HG03460 (cell line): ENCODE results near the gene MEN1.

Experiments used
- ATAC-seq: cut with Tn5 transposase; IDR thresholded peaks from one replicate; pipeline ENCODE4 v1.9.1; 2021; ENCODE audit not compliant: unreplicated experiment

MEN1 gene

DNA sequence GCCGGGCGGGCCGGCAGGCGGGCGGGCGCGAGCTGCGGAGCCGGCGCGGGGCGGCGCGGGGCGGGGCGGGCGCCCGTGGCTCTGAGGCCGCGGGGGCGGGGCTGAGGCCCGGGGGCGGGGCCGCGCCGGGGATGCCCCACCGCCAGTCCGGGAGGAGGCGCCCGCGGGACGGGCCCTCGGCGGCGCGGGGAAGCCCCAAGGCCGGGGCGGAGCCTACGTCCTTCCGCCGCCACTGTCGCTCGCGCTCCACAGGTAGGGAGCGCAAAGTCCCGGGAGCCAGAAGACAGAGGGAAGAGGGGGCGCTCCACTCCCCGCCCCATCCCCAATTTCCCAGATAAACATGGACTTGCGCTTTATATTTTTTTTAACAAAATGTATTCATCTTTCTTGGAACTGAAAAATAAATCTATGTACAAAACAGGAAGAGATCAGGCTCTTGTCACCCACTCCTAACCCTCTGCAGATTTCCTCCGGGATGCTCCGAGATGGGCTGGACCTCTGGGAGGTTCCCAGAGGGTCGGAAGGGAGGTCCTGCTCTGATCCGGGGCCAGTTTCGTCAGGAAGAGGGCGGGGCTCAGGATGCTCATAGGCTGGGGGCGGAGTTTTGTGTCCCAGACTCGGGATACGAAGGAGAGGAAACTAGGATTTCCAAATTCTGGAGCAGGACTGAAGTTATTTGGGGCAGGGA, 7.0 kb downstream of the MEN1 start, which contains the start of gene MAP4K2:
MAP4K2 (minus strand) TSS at position 57 of the 688 bp plus-strand sequence. CDS start 65 bp downstream, outside the sequence.
- no peak for ATAC-seq

DNA sequence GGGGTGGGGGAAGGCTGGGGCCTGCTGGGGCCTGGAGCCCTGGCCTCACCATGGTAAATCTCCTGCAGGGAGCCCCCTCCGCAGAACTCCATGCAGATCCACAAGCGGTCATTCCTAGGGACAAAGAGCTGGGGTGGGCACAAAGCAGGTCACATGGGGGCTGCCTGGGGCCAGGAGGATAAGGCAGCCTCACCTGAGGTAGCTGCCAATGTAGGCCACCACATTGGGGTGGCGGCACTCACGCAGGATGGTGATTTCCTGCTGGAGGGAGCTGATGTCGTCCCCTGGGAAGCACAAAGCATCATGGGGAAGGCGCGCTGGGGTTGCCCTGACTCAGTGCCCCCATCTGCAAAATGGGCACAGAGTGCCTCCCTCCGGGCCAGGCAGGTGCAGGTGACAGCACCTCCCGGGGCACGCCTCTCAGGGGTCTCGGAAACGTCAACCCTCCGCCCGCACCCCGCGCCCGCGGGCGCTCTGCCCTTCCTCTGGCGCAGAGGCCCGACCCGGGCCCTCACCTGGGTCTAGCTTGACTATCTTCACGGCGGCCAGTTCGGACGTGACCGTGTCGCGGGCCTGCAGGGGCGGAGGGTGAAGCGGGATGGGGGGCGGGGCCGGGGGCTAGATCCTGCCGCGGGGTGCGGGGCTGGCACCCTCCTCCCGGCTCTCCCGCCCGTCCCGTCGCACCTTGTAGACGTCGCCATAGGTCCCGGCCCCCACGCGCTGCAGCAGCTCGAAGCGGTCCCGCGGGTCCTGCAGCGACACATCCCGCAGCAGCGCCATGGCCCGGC, 7.8 kb downstream of the MEN1 start:
- no peak for ATAC-seq

DNA sequence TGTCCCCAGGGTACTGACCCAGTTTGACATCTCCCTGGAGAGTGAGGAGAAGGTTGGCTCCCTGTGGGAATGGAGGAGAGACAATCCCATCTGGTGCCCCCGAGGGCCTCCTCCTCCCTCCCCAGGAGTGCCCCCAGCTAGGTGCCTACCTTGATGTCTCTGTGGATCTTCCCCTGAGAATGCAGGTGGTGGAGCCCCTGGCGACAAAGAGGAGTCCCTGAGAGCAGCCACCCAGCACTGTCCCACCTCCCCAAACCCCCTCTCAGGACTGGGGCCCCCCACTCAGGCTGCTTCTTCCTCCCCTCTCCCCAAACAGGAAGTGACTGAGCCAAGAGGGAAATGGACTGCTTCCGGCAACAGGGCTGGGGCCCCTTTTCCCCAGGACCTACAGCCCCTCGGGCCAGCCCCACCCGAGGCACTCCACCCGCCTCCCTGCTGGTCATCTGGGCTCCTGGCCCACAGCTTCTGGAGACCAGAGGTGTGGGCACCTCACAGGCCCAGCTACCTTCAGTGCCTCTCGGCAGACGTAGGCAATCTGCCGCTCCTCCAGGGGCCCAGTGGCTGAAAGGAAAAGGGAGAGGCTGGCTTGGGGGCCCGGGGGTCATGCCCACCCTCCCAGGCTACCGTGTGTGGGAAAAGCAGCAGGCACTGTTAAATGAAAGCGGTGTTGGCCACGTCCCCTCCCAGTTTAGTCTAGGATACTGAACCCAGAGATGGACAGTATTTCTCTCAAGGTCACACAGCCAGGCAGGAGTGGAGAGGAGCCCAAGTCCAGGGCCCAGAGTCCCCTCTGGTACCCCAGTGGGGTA, 8.6 kb downstream of the MEN1 start:
- no peak for ATAC-seq

DNA sequence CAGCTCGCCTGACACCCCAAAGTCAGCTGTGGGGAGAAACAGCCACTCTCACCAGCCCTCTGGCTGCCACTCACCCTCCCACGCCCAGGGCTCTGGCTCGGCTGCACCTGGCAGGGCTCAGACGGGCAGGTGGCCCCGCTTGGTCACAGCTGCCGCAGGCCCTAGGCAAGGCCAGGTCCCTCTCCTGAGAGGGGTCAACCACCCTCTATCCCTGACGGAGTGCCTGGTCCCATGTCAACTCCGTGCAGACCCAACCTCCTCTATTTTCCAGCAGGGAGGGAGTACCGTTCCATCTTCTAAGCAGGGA, 9.2 kb downstream of the MEN1 start:
- no peak for ATAC-seq

DNA sequence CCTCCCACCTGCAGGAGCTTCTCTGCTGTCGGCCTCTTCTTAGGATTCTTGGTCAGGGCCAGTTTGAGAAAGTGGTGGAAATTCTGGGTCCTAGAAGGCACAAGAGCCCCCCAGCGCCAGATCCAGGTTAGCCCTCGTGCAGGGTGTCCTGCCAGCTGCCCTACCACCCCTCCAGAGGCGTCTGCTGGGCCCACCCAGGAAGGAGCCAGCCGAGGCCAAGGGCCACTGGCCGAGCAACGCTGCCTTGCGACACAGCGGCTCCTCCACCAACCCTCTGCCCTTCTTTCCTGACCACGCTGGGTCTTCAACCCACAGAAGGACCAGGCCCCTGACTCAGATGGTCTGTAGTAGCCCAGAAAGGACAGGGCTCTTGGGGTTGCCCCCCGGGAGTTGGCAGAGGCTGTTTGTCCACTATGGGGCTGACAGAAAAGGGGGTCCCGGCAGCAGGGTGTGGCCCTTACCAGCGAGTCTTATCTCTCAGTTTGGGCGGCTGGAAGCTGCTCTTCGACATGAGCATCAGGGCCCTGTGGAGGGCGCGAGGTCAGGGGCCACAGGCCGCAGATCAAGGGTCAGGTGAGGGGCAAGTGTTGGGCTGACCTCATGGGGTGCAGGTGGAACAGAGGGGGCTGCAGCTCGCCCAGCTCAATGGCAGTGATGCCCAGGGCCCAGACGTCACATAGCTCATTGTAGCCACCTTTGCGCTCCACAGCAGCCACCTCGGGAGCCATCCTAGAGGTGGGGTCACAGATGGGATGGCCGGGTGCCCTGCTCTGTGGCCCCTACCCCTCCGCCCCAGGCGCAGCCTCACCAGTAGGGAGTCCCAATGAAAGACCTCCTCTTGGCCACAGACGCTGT, 9.8 kb downstream of the MEN1 start:
- no peak for ATAC-seq

DNA sequence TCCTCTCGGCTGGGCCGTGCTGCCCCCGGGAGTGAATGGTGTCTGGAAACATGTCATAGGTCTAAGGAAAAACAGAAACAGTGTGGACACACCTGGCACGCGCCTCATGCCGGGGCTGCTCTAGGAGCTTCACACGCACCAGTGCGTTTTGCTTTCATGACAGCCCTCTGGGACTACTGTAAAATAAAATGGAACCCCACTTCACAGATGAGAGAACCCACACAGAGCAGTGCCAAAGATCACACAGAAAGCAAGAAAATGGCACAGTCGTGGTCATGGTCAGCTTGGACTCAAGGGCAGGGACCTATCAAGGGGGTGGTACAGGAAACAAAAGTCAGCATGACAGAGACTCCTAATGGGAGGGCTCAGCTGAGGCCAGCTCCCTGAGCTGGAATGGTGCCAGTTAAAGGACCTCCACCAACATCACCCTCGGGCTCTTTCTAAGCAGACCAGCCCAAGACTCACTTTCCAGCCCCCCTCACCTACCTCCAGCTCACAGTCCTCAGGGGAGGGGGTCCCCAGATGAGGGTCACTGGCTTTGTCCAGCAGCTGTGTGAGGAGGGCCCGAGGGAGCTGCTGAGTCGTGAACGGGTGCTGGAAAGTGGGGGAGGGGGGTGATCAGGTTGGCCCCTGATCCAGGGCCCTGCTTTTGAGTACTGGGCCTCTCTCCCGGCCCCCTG, 10.6 kb downstream of the MEN1 start:
- no peak for ATAC-seq

DNA sequence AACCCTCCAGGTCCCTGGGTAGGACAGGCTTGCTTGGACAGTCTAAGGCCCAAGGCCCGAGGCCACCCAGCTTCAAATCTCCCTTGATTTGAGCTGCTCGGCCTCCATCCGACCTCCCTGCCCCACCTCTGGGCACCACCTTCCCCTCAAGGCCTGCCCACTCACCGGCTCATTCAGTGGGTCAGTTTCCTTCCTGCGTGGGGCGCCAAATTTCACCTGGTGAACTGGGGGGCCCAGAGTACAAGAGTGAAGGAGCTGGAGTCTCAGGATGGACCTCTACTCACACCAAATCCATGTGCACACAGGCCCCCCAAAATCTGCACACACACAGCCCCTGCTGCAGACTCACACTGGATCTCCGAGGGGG, 11.1 kb downstream of the MEN1 start:
- ATAC-seq, result no peak

DNA sequence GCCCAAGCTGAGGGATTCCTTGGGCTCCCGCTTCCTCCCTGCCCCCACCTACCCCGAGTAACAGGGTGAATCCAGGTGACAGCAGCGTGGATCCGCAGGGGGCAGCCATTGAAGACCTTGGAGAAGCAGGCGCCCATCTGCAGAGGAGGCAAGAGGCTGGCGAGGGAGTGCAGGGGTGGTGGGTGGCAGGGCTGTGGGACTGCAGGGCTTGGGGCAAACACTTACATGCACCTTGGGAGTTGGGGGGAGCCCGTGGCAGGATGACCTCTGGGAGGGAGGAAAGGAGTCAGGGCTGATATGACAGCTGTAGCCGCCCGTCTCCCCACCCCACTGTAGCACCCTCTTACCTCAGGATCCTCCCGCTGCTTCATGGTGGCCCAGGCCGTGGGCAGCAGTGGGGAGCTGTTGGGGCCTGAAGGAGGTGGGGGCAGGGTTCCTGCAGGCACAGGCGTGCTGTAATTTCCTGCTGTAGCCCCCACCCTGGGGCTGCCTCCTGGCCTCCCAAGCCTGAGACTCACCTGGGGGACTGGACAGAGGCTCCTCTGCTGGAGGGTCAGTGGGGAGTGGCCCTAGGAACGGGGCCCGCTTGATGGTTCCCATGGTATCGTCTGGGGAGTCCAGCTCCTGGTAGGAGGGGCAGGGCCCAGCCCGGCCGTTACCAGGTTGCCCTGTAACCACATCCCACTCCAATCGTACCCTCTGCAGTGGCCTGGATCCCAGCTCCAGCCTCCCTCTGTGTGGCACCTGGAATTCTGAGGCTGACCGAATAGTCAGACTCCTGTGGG, 13.4 kb downstream of the MEN1 start:
- ATAC-seq, result no peak

DNA sequence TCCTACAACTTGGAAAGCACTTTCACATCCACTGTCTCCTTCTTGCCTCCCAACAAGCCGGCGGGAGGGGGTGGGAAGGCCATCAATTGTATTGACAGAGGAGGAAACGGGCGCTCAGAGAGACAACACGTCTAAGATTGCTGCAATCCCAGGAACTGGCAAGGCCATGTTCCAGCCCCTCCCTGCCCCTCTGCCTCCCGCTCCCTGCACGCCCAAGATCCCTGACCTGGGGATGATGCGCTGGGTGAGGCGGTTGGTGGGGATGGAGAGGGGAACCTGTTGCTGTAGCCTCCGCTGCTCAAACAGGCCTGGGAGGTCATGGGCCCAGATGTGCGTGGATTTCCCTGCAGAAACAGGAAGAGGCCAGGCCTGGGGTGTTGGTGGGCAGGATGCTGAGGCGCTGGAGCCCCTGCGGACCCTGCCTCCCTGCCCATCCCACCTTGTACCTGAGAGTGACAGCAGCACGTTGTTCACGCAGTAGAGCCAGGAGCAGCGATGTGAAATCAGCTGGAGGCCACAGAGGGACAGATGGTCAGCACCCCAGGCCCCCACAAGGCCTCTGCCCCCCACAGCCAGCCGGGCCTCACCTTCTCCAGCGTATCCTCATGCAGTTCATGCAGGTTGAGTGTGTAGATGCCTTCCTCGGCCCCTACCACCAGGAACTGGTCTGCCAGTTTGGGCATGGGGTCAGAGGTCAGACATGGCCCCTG, 14.1 kb downstream of the MEN1 start:
- no peak for ATAC-seq

DNA sequence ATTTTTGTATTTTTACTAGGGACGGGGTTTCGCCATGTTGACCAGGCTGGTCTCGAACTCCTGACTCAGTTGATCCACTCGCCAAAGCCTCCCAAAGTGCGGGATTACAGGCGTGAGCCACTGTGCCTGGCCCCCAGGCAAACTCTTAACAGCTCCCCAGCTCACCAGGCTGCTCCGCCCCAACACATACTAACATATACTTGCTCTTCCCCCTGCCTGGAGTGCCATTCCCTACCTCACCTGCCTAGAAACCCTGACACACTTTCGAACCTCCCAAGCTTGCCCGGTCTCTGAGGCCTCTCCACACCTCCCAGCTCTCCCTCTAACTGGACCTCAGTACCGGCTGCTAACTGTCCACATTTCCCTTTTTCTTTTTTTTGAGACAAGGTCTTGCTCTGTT, 15.8 kb downstream of the MEN1 start:
- ATAC-seq, result no peak

DNA sequence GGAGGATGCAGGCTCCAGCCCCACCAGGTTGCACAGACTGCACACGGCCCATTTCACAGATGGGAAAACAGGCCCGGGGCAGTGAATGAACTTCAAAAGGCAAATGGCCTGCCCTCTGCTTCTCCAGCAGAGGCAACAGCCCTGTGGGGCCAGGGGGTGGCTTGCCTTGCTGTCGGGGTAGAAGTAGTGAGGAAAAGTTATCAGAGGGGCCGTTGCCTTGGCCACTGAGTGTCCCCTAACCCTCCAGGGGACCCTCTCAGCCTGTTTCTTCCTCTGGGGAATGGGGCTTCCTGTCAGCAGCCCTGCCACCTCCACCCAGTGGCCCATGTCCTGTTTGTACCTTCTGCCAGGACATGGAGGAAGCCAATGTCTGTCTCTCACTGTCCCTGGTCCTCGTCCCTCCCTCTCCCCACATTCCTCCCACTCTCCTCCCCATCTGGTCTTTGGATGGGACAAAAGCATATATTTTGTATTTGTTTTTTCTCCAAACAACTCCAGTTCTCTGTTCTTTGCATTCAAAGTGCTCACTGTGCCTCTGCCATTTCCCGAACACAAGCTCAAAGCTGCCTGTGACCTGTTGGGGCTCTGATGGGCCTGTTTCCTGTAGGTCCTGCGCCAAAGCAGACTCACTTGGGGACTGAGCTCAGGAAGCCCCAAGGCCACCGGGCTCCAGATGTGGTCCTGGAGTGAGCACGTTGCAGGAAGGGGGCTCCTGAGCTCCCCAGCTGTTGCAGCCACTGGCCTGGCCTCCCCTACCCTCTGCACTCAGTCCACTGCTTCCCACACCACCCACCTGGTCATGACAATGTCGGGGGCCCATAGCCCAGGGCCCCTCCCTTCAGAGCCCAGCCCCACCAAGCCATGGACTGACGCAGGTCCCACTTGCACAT, 16.8 kb downstream of the MEN1 start:
- no peak for ATAC-seq

DNA sequence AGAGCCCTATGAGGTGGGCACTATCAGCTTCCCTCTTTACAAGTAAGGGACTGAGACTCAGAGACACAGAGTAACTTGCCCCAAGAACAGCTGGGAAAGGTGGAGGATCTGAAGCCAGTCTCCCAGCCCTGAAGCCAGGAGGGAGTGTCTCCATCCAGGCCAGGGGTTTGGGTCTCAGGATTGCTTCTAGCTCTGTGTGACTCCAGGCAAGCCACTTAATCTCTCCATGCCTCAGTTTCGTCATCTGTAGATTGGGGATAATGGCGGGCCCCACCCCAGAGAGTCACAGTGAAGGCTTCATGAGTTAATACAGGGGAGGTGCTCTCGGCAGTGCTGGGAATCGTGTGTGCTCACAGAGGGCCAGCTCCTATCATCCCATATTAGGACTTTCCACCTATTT, 17.9 kb downstream of the MEN1 start:
- no peak for ATAC-seq

DNA sequence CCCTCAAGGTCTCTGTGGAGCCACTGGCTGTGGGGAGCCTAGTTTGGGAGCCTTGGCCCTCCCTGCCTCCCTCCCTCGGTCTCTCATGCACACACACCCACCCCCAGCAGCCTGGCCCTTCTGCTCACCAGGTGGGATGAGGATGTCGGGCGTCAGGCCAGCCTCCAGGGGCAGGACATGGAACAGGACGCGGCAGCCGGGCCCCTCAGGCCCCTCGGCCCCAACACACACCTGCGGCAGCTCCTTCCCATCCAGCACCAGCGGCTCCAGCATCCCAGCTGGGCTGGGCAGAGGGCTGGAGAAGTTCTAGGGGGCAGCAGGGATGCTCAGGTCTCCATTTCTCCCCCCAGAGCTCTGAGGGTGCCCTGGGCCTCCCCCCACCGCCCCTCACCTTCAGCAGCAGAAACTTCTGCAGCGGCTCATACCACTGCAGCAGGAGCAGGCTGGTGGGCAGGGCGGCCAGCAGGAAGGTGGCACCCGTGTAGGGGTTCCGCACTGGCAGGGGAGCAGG, 18.5 kb downstream of the MEN1 start:
- no peak for ATAC-seq

DNA sequence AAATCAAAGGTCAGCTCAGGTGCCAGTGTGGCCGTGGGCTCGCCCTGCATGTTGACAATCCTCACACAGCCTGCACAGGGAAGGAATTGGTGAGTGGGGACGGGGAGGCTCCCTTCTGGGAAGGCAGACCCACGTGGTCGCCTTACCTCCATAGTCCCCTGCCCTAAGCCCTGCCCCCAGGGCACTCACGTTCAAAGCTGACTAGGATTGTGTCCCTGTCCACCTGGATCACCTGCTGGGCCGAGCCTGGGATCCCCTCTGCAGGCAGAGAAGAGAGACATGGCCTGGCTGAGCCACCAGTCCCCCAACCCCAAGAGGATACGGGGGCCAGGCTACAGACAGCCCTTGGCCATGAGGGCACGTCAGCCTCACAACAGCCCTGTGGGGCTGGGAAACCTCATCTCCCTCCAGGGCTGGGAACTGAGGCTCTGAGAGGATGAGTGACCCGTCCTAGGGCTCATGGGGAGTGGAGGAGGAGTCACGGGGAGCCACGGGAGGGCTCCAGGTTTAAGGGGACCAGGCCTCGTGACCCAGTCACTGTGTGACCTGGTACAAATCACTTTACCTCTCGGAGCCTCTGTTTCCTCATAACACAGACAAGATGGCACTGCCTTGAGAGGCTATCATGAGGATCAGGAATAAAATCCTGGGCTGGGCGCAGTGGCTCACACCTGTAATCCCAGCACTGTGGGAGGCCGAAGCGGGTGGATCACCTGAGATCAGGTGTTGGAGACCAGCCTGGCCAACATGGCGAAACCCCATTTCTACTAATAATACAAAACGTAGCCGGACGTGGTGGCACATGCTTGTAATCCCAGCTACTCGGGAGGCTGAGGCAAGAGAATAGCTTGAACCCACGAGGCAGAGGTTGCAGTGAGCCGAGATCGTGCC, 19.9 kb downstream of the MEN1 start:
- ATAC-seq, result no peak

DNA sequence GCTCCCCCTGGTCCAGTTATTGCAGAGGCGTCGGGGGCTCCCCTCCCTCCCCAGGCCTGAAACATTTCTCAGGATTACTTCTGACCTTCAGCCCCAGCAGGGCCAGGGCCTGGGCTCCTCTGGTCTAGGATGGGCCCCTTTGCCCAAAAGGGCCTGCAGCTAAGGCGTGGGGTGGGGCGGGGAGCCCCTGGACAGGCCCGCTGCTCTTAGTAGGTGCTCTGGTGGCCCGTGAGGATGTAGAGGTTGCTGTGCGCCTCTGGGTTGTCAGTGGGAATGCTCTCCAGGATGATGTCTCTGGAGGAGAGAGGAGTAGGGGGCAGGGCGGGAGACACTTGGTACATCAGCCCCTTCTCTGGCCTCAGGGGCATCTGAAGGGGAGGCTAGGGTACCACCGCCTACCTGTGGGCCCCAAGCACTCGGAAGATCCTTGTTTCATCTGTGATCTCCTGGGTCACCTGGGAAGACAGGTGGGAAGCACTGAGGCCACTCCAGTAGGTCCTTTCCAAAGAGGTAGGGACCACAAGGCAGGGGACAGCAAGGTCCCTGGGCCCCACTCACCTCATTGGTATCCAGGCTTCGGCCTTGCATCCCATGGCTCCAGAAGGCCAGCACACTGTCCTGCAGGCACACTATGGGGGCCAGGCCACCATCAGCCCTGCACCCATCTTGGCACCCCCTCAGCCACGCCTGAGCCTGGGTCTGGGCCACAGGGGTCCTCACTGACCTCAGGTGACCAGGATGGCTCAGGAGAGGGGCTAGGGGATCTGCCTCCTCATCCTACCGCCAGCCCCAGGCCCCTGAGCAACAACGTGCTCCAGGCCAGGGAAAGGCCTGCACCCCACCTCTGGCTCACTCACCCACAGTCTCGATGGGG, 20.8 kb downstream of the MEN1 start:
- no peak for ATAC-seq
